Measurements from ENCODE around the gene PATJ.

- no peak for TF ChIP-seq ZNF224 (CRISPR knock-in tag; IDR thresholded peaks at IDR 0.05)
- no peak for TF ChIP-seq KLF9 (CRISPR knock-in tag; IDR thresholded peaks at IDR 0.05; ENCODE audit: low read depth)
- no peak for TF ChIP-seq ZNF746 (CRISPR knock-in tag; IDR thresholded peaks at IDR 0.05)
- no peak for TF ChIP-seq ATF3 (CRISPR knock-in tag; IDR thresholded peaks at IDR 0.05)
- no peak for TF ChIP-seq HMG20A (CRISPR knock-in tag; IDR thresholded peaks at IDR 0.05; ENCODE audit: borderline replicate concordance)
- no peak for TF ChIP-seq CHD2 (IDR thresholded peaks at IDR 0.05; ENCODE audit: low read depth, low read length)
- TF ChIP-seq POLR2A (IDR thresholded peaks at IDR 0.05; ENCODE audit: insufficient read depth in 1 of 2, low read depth in 2 of 2, low read length in 2 of 2), result no peak
These were observed 453.9 kb downstream of the PATJ start for GRCh38 chr1:62196086-62196690.
